Activated CD8-positive, alpha-beta T cell treated with anti-CD3 and anti-CD28 coated beads for 36 hours (primary cell): ENCODE measurements around the gene QRFP. TPM values are rescaled to one million over a fixed set of nuclear protein-coding genes. Genes with fewer than 3 reads are reported as not detected.

Source experiments
- ATAC-seq: fragments of 200-7000 bp; cut with Tn5 transposase; one replicate; pipeline ENCODE4 v1.10.0; 2021; ENCODE audit warnings: mild to moderate bottlenecking, moderate library complexity
- CTCF ChIA-PET: fragments of 350-600 bp; sonication (Branson Sonifier 250); formaldehyde crosslinking; loops from one replicate; lab custom pipeline; 2021; ENCODE audit warnings: antibody characterized with exemption; lab: Charles Lee
- POLR2A ChIA-PET: fragments of 350-600 bp; sonication (Branson Sonifier 250); formaldehyde crosslinking; loops from one replicate; lab custom pipeline; 2021; ENCODE audit warnings: antibody characterized with exemption; lab: Charles Lee
- DNase-seq: peaks from one replicate; pipeline ENCODE4 v3.0.0-alpha.2; 2020
- H3K27ac Mint-ChIP-seq: one replicate; pipeline ENCODE4 v1.8.0; 2021; ENCODE audit warnings: mild to moderate bottlenecking, mixed read lengths
- H3K27me3 Mint-ChIP-seq: one replicate; pipeline ENCODE4 v1.8.0; 2021; ENCODE audit warnings: mixed read lengths
- H3K36me3 Mint-ChIP-seq: one replicate; pipeline ENCODE4 v1.8.0; 2021; ENCODE audit warnings: low read depth, mixed read lengths
- H3K4me1 Mint-ChIP-seq: one replicate; pipeline ENCODE4 v1.8.0; 2021; ENCODE audit warnings: low read depth, mixed read lengths
- H3K4me3 Mint-ChIP-seq: one replicate; pipeline ENCODE4 v1.8.0; 2021; ENCODE audit warnings: mild to moderate bottlenecking, moderate library complexity, mixed read lengths
- H3K9me3 Mint-ChIP-seq: one replicate; pipeline ENCODE4 v1.8.0; 2021; ENCODE audit warnings: mixed read lengths
- CTCF ChIP-seq: fragments of 200-600 bp; IDR thresholded peaks from one replicate; pipeline ENCODE4 v1.8.0; 2022; ENCODE audit warnings: antibody characterized with exemption, mild to moderate bottlenecking
- intact Hi-C: fragments of 100-400 bp; cut with micrococcal nuclease; formaldehyde crosslinking; loops from one replicate; pipeline ENCODE4 v1.10.0; 2022
- total RNA-seq, 2 experiments: library from RNA; stranded (reverse); gene quantifications; one replicate each; pipeline ENCODE4 v1.2.3, GENCODE V29; 2021

QRFP gene
- total RNA-seq, 2 experiments from 2014 or later: not detected

GRCh38 chr9:130872093-130872492 is 24.5 kb downstream of the QRFP start:
- peaks cover 15% of the 10 kb centered on the region for H3K36me3 Mint-ChIP-seq
- H3K27ac Mint-ChIP-seq: no peak overlapping the region
- CTCF ChIA-PET: interaction anchor here (0.6 to 3.9 kb wide), 4 partner anchors 21 to 174 kb away, joined by 3 to 20 read pairs (median 4); no protein-coding TSS in a partner anchor
- H3K4me1 Mint-ChIP-seq: no peaks in the 10 kb centered on the region
- DNase-seq: no peak
- no peaks in the 10 kb centered on the region for H3K9me3 Mint-ChIP-seq
- ATAC-seq: no peak
- TF ChIP-seq CTCF: no peak
- H3K4me3 Mint-ChIP-seq: no peak overlapping the region
- intact Hi-C loops: no loop called here
- POLR2A ChIA-PET: no interaction called here
- no peaks in the 10 kb centered on the region for H3K27me3 Mint-ChIP-seq

GRCh38 chr9:130871395-130872062 is 25.1 kb downstream of the QRFP start:
- ChIA-PET POLR2A (no interaction called here), CTCF (interaction anchor here (0.6 to 3.9 kb wide), 4 partner anchors 20 to 175 kb away, joined by 3 to 20 read pairs (median 4); no protein-coding TSS in a partner anchor)
- no peak overlapping the region for H3K4me3 Mint-ChIP-seq
- no peak overlapping the region for H3K27ac Mint-ChIP-seq
- no peaks in the 10 kb centered on the region for H3K4me1 Mint-ChIP-seq
- ATAC-seq (no peak), DNase-seq (no peak)
- no peaks in the 10 kb centered on the region for H3K9me3 Mint-ChIP-seq
- intact Hi-C loops: no loop called here
- H3K36me3 Mint-ChIP-seq: peaks cover 17% of the 10 kb centered on the region
- H3K27me3 Mint-ChIP-seq: no peaks in the 10 kb centered on the region
- no peak for TF ChIP-seq CTCF

- H3K27me3 Mint-ChIP-seq: no peaks in the 10 kb centered on the region
- ATAC-seq (no peak), DNase-seq (no peak)
- no peaks in the 10 kb centered on the region for H3K4me1 Mint-ChIP-seq
- TF ChIP-seq CTCF: no peak
- no peak overlapping the region for H3K4me3 Mint-ChIP-seq
- intact Hi-C loops: no loop called here
- peaks cover 19% of the 10 kb centered on the region for H3K36me3 Mint-ChIP-seq
- H3K9me3 Mint-ChIP-seq: no peaks in the 10 kb centered on the region
- ChIA-PET POLR2A (no interaction called here), CTCF (interaction anchor here (0.6 to 9.0 kb wide), 16 partner anchors 8 to 176 kb away, joined by 3 to 74 read pairs (median 4); no protein-coding TSS in a partner anchor)
- no peak overlapping the region for H3K27ac Mint-ChIP-seq
Observed at GRCh38 chr9:130870491-130871381, 25.9 kb downstream of the QRFP start.

- Mint-ChIP-seq H3K9me3 (no peaks in the 10 kb centered on the region), H3K4me3 (no peak overlapping the region), H3K27ac (no peak overlapping the region), H3K36me3 (peaks cover 19% of the 10 kb centered on the region), H3K4me1 (no peaks in the 10 kb centered on the region), H3K27me3 (no peaks in the 10 kb centered on the region)
- ATAC-seq: no peak
- ChIA-PET CTCF (interaction anchor here (0.7 to 9.0 kb wide), 16 partner anchors 9 to 177 kb away, joined by 3 to 74 read pairs (median 4); no protein-coding TSS in a partner anchor), POLR2A (no interaction called here)
- DNase-seq: no peak
- intact Hi-C loops: loop anchor here (5.0 to 10.0 kb wide), 3 partner anchors 63 to 178 kb away; no protein-coding TSS in a partner anchor
- TF ChIP-seq CTCF: no peak
Observed at GRCh38 chr9:130869250-130869649, 27.4 kb downstream of the QRFP start.
